Esophagus (tissue), 2 donors: ENCODE measurements around the gene TNFRSF19. TPM values are rescaled to one million over a fixed set of nuclear protein-coding genes. Genes with fewer than 3 reads are reported as not detected.

Source experiments
- H3K27ac ChIP-seq, 2 donors: one replicate each; pipeline ENCODE4 v1.5.1; 2013; ENCODE audit warnings: low read depth in 2 of 2, mild to moderate bottlenecking in 2 of 2, inconsistent platforms in 1 of 2, low read length in 1 of 2, moderate library complexity in 1 of 2
- H3K27me3 ChIP-seq, 2 donors: one replicate each; pipeline ENCODE4 v1.6.1; 2013; ENCODE audit warnings: low read length in 2 of 2, control low read depth in 1 of 2, mild to moderate bottlenecking in 1 of 2; ENCODE audit not compliant: insufficient read depth in 2 of 2, control insufficient read depth in 1 of 2
- H3K36me3 ChIP-seq, 2 donors: one replicate each; pipeline ENCODE4 v1.6.1; 2013; ENCODE audit warnings: low read length in 1 of 2; ENCODE audit not compliant: control insufficient read depth in 2 of 2, insufficient read depth in 2 of 2
- H3K4me1 ChIP-seq, 2 donors: one replicate each; pipeline ENCODE4 v1.6.1; 2013; ENCODE audit warnings: low read length in 1 of 2; ENCODE audit not compliant: control insufficient read depth in 2 of 2, insufficient read depth in 2 of 2
- H3K4me3 ChIP-seq, 2 donors: one replicate each; pipeline ENCODE4 v1.5.1; 2013; ENCODE audit warnings: low read length in 2 of 2, mild to moderate bottlenecking in 2 of 2, low read depth in 1 of 2, moderate library complexity in 1 of 2
- H3K9me3 ChIP-seq, 2 donors: one replicate each; pipeline ENCODE4 v1.6.1; 2013; ENCODE audit warnings: mild to moderate bottlenecking in 2 of 2, low read depth in 1 of 2, low read length in 1 of 2, moderate library complexity in 1 of 2; ENCODE audit not compliant: control insufficient read depth in 2 of 2, insufficient read depth in 1 of 2
- WGBS, 2 donors: extraction: QIAGEN DNeasy Blood & Tissue Kit; methylation state at CpG; one replicate each; pipeline ENCODE4 v1.1.7; 2013; 5-methylcytosine and 5-hydroxymethylcytosine counted together
- polyA plus RNA-seq, 2 donors: library from polyadenylated mRNA; stranded (reverse); fragments of 200-250 nt; gene quantifications; one replicate each; pipeline ENCODE4 v1.2.3, GENCODE V29; 2013
- donor health status: healthy with polysubstance abuse.
- donor health status: Bipolar disorder and iron deficiency.

Gene TNFRSF19
- polyA plus RNA-seq, 2 donors: 4.2 to 6.3 TPM

DNA sequence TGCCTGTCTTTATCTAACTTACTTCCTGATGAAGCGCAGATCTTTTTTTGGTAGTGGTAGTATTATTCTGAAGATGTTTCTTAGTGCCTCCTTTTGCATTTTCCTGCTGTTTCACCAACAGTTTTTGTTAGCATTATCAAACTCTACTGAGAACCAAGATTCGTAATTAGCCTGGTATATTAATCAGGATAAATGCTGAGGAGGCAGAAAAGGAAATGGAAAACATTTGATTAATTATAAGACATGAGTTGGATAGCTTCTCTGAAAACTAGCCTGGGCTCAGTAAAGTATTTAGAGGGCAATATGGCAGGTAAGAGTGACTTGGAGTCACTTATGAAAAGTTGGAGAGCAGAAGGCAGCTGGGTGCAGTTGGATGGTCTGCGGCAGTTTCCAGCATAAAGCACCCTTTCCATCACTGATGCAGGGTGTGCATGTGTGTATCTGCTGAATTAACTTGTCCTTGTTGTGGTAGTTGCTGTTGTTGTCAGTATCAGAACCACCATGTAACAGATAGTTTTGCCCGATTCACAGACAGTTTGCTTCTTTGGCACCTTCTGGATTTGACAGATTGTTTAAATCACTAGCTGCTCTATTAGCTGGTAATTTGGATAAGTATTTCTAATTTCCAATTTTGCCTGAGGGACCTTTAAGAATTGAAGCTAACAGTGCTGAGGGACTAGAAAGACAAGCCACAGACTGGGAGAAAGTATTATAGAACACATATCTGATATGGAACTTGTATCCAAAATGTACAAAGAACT lies 6.9 kb upstream of the TNFRSF19 start:
- H3K36me3 ChIP-seq: no peaks in the 10 kb centered on the region
- 84 to 92% methylated on average over 4 of the region's 4 CpGs for WGBS, 2 donors
- no peaks in the 10 kb centered on the region for H3K9me3 ChIP-seq
- no peaks in the 10 kb centered on the region for H3K27me3 ChIP-seq
- peaks cover 0 to 3% of the 10 kb centered on the region in 2 donors for H3K4me1 ChIP-seq
- no peak overlapping the region for H3K4me3 ChIP-seq
- H3K27ac ChIP-seq: no peak overlapping the region

GRCh38 chr13:23567906-23568460 lies 2.2 kb upstream of the TNFRSF19 start:
- no peaks in the 10 kb centered on the region for H3K4me1 ChIP-seq
- 74 to 76% methylated on average over 9 of the region's 9 CpGs for WGBS, 2 donors

DNA sequence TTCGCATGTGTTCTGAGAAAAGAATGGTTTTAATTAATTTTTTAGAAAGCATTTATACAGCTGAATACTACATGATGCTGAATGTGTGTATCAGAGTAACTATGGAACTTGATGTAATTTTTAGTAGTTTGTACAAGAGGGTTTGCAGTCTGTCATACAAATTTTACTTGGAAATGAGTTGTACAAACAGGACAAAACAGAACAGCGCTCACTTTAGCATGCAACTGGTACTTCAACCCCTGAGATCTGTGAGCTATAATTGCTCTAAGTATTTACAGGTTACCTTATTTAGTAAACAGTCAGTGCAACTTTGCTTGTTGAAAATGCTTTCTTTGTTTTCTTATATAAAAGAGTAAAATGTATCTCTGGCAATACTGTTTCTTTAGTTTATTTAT lies 706 bp downstream of the TNFRSF19 start:
- H3K36me3 ChIP-seq: no peaks in the 10 kb centered on the region
- peak overlapping the region; percentile 46 to 87 for H3K27ac ChIP-seq
- 29 to 43% methylated on average over 2 of the region's 2 CpGs for WGBS, 2 donors
- no peaks in the 10 kb centered on the region for H3K9me3 ChIP-seq
- no peaks in the 10 kb centered on the region for H3K27me3 ChIP-seq
- no peaks in the 10 kb centered on the region for H3K4me1 ChIP-seq
- peak overlapping the region in 1 of 2 donors; percentile 41 for H3K4me3 ChIP-seq

More at GRCh38 chr13:23567906-23568460, 2.2 kb upstream of the TNFRSF19 start:
- H3K27ac ChIP-seq: no peak overlapping the region
- H3K4me3 ChIP-seq: no peak overlapping the region
- H3K36me3 ChIP-seq: no peaks in the 10 kb centered on the region
- H3K9me3 ChIP-seq: no peaks in the 10 kb centered on the region
- no peaks in the 10 kb centered on the region for H3K27me3 ChIP-seq

DNA sequence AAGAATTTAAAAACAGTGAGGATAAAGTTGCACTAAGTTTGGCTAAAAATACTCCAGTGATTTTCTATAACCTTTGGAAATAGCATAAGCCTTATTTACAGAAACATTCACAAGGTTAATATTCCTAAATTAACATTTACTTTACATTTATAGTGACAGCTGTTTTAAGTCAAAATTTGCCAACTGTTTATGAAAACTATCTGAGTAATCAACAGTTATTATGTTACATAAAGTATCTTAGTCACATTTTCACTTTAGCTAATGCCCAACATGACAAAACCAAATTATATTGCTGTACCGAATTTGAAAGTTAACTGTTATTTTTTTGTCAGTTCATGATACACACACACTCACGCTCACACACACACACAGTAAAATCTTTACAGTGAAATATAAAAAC lies 1.2 kb downstream of the TNFRSF19 start:
- Histone ChIP-seq H3K27ac (no peak overlapping the region), H3K4me1 (no peaks in the 10 kb centered on the region), H3K36me3 (no peaks in the 10 kb centered on the region), H3K4me3 (no peak overlapping the region), H3K27me3 (no peaks in the 10 kb centered on the region), H3K9me3 (no peaks in the 10 kb centered on the region)
- 22 to 47% methylated on average over 2 of the region's 2 CpGs for WGBS, 2 donors

DNA sequence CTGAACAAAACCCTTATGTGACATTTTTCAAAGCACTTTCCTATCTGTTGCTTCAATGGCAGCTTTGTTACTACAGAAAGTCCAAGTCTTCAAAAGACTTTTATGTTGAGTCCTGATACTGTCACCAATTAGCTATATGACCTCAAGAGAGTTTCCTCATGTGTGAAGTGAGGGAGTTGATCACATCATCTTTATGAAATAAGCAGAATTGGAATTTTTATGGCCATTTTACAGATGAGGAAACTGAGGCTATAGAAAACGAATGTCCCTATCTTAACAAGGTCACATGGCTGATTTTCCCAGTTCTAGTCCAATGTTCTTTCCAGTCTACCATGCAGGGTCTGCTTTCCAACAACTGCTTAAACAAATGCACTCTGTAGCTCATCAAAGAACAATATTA lies 2.6 kb downstream of the TNFRSF19 start:
- Histone ChIP-seq H3K9me3 (no peaks in the 10 kb centered on the region), H3K4me3 (no peak overlapping the region), H3K27ac (no peak overlapping the region), H3K36me3 (no peaks in the 10 kb centered on the region), H3K27me3 (no peaks in the 10 kb centered on the region), H3K4me1 (no peaks in the 10 kb centered on the region)
- WGBS, 2 donors: 37 to 50% methylated on average over 1 of the region's 1 CpG

DNA sequence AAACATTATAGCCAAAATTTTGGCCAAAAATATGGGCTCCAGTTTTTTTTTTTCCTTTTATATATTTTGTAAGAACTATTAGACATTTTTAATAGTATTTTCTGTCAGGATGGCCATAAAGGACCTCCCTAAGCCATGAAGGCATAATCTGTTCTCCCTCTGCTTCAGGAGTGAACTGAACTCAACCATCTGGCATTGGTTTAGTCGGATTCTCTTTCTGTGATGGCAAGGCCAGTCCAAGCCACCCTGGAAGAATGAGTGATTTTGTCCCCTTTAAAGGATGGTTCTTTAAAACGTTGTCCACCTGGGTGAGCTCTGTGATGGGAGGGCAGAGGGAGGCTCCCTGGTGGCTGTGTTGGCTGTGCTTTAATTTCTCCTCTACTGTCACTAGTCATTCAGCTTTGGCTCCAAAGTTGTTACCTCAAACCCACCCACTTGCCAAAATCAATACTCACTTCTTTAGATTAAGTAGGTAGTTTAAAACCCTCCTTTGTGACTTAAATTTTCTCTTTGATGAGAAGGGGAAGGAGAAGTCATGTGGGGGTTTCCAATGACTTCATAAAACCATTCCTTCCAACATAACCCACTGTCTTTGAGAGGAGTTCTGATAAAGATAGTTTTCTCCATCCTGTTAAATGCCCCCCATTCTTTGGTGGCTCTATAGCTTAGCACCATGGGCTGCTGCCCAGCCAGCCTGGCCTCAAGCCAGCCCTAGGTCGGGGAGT lies 4.4 kb downstream of the TNFRSF19 start:
- Histone ChIP-seq H3K27ac (no peak overlapping the region), H3K9me3 (no peaks in the 10 kb centered on the region)
- WGBS, 2 donors: 60 to 61% methylated on average over 3 of the region's 3 CpGs

DNA sequence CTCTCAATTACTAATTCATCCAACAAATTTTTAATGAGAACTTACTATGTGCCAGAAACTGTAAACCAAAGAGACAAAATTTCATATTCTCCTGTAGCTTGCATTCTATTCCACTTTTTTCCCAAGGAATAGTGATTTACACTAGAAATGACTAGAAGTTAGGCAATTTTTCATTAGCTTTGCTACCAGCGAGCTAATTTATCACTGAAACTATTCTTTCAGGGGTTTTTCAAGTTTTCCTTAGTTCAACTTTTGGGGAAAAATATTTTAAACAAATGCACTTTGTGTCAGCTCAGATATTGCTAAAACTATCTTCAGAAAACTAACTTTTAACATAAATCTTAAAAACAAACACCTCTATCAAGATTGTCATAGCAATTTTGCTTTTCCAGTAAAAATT lies 5.4 kb downstream of the TNFRSF19 start:
- no peak overlapping the region for H3K4me3 ChIP-seq
- no peaks in the 10 kb centered on the region for H3K4me1 ChIP-seq
- H3K36me3 ChIP-seq: no peaks in the 10 kb centered on the region
- H3K27me3 ChIP-seq: no peaks in the 10 kb centered on the region
- H3K9me3 ChIP-seq: no peaks in the 10 kb centered on the region
- no peak overlapping the region for H3K27ac ChIP-seq
- 83 to 93% methylated on average over 1 of the region's 1 CpG for WGBS, 2 donors

More for the DNA sequence above, 4.4 kb downstream of the TNFRSF19 start:
- Histone ChIP-seq H3K4me1 (no peaks in the 10 kb centered on the region), H3K27me3 (no peaks in the 10 kb centered on the region), H3K36me3 (no peaks in the 10 kb centered on the region), H3K4me3 (no peak overlapping the region)

GRCh38 chr13:23578411-23579071 lies 8.3 kb downstream of the TNFRSF19 start:
- peak overlapping the region; percentile 69 to 79 for H3K4me3 ChIP-seq
- H3K4me1 ChIP-seq: no peaks in the 10 kb centered on the region
- no peaks in the 10 kb centered on the region for H3K36me3 ChIP-seq
- no peaks in the 10 kb centered on the region for H3K27me3 ChIP-seq
- no peaks in the 10 kb centered on the region for H3K9me3 ChIP-seq
- H3K27ac ChIP-seq: peak overlapping the region; percentile 96 to 98
- WGBS, 2 donors: 5 to 6% methylated on average over 42 of the region's 42 CpGs

DNA sequence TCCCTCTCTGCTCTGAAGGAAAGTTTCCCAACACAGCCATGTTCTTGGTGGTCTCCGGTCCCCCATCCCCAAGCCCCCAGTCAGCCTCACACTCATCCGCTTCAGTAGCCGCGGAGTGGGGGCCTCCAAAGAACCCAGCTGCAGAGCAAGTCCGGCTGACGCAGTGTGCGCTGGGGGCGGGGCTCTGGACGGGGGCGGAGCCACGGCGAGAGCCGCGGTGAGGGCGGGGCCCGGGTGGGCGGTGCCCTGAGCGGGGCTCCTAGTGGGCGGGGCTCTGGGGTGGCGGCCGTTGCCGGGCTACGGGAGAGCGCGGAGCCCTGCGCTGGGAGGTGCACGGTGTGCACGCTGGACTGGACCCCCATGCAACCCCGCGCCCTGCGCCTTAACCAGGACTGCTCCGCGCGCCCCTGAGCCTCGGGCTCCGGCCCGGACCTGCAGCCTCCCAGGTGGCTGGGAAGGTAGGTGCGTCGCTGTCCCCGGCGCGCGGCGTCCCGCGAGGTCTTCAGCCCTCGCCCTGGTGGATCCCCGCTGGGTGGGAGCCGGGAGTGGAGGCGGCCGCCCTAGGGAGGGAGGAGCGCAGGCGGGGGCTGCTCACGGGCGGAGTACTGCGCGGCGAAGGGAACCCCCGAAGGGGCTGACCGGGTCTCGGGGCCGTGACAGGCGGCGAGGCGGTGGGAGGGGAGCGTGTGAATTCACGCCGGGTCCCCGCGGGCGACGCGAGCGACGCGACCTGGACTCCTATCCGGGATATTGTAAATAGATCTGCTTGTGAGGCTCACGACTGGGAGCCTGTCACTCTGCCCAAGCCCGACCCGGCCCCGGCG lies 9.1 kb downstream of the TNFRSF19 start:
- Histone ChIP-seq H3K4me3 (peak overlapping the region; percentile 69 to 79), H3K27ac (peak overlapping the region; percentile 96 to 98), H3K27me3 (no peaks in the 10 kb centered on the region), H3K9me3 (no peaks in the 10 kb centered on the region), H3K36me3 (no peaks in the 10 kb centered on the region), H3K4me1 (no peaks in the 10 kb centered on the region)
- WGBS, 2 donors: 1% methylated on average over 69 to 82 of the region's 82 CpGs
